ENCODE results near the gene GPR68.

GRCh38 chr14:91293281-91293680, 48.8 kb upstream of the GPR68 start:
- TF ChIP-seq, protein P1, sequence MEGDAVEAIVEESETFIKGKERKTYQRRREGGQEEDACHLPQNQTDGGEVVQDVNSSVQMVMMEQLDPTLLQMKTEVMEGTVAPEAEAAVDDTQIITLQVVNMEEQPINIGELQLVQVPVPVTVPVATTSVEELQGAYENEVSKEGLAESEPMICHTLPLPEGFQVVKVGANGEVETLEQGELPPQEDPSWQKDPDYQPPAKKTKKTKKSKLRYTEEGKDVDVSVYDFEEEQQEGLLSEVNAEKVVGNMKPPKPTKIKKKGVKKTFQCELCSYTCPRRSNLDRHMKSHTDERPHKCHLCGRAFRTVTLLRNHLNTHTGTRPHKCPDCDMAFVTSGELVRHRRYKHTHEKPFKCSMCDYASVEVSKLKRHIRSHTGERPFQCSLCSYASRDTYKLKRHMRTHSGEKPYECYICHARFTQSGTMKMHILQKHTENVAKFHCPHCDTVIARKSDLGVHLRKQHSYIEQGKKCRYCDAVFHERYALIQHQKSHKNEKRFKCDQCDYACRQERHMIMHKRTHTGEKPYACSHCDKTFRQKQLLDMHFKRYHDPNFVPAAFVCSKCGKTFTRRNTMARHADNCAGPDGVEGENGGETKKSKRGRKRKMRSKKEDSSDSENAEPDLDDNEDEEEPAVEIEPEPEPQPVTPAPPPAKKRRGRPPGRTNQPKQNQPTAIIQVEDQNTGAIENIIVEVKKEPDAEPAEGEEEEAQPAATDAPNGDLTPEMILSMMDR (conservative IDR thresholded peaks at IDR 0.05; ENCODE audit: low read length) = no peak
- TF ChIP-seq EZH2phosphoT487 (IDR thresholded peaks at IDR 0.05; ENCODE audit: borderline replicate concordance) = no peak
